ENCODE measurements around the gene APCDD1L.

Gene APCDD1L

DNA sequence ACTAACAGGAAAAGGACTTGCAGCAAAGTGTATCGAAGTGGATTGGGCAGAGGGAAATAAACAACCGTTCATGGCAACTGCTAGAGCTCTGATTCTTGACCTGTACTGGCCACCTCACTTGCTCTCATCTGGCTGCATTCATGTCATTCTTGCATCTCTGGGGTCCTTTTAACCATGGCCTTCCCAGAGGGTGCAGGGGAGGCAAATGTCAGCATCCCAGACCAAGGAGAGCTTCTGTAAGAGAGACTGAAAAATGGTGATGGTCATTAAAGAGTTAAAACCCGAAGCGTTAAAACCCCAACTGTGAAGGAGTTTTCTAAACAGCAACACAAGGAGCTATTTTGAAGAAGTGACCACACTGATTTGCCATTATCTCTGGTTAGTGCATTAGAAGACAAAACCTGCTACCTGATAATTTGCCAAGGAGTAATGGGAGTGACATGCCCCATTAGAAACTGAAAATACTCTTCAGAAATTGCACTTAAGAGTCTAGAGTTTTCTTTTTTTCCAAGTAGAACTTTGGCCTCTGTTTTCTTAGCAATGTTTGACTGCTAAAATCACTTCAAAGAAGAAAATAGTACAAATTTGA is 62.4 kb downstream of the APCDD1L start:
- in situ Hi-C loops (cut with MboI; ENCODE audit: low pct_unique_long_range_greater_than_20kb, low sequenced_read_pairs) = no loop called here
- no peak for DNase-seq

DNA sequence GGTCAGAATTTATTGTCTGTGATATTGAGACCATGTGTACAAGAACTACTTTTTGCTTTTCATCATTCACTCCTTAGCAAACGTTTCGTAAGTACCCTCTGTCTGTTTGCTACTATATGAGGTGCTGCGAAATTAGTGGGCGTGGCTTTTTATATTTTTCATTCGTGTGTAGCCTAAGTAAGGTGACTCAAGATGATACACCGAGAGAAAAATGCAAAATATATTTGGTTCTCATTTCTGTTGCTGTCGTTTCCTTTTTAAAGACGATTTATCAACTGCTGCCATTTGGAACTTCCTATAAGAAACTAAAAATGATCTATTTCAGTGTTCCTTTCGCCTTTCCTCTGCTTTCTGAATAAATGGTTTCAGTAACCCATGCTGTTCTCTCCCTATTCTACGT is 64.9 kb downstream of the APCDD1L start:
- no peak for DNase-seq
- in situ Hi-C loops (cut with MboI; ENCODE audit: low pct_unique_long_range_greater_than_20kb, low sequenced_read_pairs) = no loop called here

DNA sequence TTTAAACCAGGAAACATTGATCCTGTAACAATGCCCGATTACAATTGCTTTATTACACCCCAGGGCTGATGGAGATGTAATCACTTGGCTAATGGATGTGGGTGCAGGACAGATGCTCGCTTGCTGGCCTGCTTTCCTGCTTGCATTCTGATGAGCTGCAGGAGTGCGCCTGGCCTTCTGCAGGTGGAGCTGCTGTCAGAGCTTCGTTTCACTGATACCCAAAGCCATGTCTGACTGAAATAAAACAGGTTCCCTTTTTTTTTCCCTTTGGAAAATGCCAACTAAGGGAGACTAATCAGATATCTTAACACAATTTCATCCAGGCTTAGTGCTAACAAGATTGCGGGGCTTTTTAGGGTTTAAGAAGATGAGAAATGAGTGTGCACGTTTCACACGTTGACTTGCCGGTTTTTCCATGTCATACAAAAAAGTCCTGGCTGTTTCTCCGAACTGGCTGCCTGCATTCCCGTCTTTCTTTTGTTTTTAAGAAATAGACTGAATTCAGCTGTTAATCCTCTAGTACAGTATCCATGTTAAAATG is 65.4 kb downstream of the APCDD1L start:
- in situ Hi-C loops (cut with MboI; ENCODE audit: low pct_unique_long_range_greater_than_20kb, low sequenced_read_pairs) = no loop called here

DNA sequence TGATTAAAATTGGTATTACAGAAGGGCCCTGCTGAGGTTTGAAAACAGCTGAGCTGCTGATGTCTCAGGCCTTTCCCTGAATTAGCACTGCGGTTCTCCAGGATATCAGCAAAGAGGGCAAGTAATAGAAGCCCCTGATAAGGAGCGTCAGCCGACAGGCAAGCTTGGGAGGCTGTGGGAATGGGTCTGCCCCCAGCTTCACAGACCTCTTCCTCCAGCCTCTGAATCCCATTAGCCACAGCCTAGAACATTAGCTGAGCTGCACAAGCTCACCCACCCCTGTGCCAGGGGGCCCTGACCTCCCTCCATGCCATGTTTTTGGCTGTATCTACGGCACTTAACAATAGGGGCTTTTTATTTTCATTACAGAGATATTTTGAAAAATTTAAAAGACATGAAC is 66.2 kb downstream of the APCDD1L start:
- DNase-seq = no peak
- in situ Hi-C loops (cut with MboI; ENCODE audit: low pct_unique_long_range_greater_than_20kb, low sequenced_read_pairs) = no loop called here

More for the DNA sequence above, 65.4 kb downstream of the APCDD1L start:
- no peak for DNase-seq

DNA sequence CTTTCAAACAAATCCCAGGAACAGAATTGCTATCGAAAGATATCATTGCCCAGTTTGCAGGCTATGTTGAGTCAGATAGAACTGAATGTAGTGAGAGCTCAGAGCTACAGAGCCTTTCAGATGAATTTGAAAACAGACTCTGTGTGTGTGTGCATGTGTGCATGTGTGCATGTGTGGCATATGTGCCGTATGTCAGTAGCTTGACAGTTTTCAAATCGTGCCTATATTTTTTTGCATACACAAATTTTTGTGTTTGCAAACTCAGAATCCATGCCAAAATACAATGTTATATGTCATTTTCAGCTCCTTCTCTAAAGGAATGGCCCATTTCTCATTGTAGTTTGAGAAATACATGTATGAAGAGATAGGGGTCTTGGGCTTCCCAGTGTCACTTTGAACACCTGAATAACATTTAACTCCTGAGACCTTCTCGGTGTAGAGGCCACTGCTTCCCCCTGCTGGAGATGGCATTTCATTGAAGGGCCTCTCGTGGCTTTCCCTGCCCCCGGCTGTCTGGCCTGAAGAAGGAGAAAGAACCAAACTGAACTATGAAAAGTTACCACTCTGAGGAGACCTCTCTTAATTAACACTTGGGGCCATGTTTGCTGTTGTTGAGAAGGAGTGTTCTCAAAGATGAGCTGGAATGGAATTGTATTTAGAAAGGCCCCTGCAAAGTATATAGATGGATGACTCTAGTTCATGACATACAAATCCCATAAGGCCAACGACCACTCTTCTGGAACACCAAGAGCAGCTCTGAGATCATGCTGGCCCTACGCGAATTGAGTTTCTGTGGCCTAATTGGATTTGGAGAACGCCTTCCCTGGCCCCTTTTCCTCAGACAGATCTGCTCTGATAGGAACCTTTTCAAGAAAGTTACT is 67.4 kb downstream of the APCDD1L start:
- in situ Hi-C loops (cut with MboI; ENCODE audit: low pct_unique_long_range_greater_than_20kb, low sequenced_read_pairs) = no loop called here
- DNase-seq = peak; percentile 58

DNA sequence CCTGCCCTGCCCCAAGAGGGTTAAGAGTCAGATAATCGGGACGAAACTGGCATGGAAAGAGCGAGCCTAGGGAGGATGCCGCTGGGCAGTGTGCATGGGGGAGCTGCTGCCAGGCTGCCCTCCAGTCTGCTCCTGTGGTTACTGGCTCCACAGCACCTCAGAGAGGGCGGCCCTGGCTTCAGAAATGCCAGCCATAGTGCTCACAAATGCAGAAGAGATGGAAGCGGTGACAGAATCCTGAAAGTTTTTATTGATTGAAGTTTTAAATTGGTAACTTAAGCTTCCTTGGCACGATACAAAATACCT is 68.3 kb downstream of the APCDD1L start:
- DNase-seq = no peak
- in situ Hi-C loops (cut with MboI; ENCODE audit: low pct_unique_long_range_greater_than_20kb, low sequenced_read_pairs) = no loop called here

DNA sequence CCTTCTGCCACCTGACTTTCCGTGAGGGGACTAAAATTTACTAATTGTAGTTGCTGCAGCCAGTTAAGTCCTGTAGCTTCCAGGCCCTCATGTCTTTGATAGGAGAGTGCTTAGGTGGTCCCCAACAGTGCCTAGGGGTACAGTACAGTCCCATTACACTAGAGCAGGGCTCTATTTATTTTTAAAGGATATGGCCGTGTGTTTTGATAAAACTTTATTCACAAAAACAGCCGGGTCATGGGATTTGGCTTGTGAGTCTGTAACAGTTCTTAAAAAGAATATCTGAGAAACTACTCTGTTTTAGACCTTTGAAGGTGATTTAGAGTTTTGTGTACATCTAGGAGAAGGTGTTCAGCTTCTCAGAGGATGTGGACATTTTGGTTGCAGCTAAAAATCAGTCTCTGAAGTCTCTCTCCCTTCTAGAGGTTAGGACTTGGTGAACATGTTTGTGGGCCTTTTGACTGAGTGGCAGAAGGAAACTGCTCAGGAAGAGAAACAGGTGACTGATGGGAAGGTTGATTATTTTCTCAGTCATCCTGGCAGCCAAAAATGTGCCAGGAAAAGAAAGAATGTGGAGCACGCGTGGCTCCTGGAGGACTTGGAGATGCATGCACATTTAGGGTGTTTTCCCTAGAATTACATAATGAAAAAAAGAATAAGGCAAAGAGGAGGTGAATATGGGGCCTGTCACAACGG is 68.8 kb downstream of the APCDD1L start:
- no peak for DNase-seq
- in situ Hi-C loops (cut with MboI; ENCODE audit: low pct_unique_long_range_greater_than_20kb, low sequenced_read_pairs) = no loop called here

DNA sequence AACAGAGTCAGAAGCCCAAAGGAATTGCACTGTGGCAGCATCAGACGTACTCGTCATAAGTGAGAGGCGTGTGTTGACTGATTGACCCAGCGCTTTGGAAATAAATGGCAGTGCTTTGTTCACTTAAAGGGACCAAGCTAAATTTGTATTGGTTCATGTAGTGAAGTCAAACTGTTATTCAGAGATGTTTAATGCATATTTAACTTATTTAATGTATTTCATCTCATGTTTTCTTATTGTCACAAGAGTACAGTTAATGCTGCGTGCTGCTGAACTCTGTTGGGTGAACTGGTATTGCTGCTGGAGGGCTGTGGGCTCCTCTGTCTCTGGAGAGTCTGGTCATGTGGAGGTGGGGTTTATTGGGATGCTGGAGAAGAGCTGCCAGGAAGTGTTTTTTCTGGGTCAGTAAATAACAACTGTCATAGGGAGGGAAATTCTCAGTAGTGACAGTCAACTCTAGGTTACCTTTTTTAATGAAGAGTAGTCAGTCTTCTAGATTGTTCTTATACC is 70.4 kb downstream of the APCDD1L start:
- no peak for DNase-seq
- in situ Hi-C loops (cut with MboI; ENCODE audit: low pct_unique_long_range_greater_than_20kb, low sequenced_read_pairs) = no loop called here

DNA sequence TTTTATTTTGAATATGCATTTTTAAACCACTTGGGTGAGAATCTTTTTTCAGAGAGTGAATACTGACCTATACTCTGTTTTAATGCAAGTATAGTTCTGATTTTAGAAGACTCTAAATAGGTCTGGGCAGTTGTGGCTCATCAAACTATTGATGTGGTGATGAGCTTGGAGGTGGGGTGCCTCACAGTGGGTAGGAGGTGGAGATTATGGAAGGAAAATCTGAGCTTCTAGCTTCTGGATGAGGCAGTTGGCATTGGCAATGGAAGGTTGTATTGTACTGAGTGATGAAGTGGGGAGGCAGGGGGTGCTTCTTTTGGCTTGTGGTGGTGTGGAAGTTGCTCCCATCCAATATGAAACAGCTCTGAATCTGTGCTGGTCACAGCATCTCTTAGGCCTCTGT is 73.5 kb downstream of the APCDD1L start:
- in situ Hi-C loops (cut with MboI; ENCODE audit: low pct_unique_long_range_greater_than_20kb, low sequenced_read_pairs) = no loop called here
- no peak for DNase-seq

DNA sequence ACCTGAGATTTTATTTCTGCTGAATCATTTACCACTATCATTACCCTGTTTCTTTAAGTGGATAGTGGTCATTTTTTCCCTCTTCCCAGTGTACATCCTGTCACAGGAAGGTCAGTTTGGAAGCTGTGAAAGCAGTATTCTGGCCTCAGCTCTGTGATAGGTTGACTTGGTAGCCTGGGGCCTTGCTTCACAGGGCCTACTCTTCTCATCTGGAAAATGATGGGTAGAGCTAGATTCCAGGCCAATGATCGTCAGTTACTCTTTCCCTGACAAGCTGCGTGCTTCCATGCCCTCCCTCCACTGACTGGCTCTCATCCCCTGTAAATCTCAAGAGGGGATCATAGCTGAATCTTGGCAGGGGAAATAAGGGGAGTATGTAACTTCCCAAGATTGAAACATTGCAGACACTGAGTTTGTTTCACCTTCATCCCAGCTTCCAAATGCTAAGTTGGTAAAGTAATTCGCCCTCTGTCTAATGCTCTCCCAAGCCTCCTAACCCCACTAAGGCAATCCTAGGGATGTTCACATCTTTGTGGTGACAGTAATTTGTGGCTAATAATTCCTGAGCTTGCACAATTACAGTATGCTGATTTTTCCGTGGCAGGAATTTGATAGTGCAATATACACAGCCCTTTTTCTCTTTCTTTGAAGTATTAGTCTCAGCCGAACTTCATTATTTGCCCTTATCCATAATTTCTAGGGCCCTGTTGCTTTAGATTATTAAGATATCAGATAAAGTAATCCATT is 75.0 kb downstream of the APCDD1L start:
- DNase-seq = no peak
- in situ Hi-C loops (cut with MboI; ENCODE audit: low pct_unique_long_range_greater_than_20kb, low sequenced_read_pairs) = no loop called here

DNA sequence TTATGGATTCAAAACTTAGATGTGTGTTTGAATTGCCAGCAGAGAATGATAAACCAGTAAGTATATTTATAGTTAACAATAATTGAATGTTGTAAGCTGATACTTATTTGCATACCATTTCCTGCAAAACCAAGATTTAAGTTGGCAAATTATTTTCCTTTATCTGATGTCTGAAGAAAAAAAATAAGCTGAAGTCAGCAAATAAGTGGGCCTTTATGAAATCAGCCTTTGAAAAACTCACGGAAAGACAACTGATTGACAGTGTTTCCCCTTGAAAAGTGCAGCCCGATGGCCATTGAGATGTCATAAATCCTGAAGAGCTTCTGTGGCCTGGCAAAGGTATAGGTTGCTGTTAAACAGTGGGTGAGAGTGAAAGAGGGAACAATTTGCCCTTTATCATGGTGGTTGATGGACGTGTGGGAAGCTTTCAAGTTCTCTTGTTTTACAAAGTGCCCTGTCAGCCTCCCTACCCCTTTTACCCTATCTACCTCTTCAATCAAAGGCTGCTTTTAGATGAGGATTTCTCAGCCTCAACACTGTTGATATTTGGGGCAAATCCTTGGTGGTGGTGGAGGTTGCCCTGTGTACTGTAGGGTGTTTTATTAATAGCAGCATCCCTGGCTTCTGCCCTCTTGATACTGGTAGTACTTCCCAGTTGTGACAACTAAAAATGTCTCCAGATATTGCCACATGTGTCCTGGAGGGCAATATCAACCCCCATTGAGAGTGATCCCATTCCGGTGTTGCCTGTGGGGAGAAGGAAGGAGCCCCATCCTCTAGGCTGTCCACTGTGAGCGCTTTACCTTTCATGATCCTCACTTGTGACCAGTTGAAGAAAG is 76.0 kb downstream of the APCDD1L start:
- no peak for DNase-seq
- in situ Hi-C loops (cut with MboI; ENCODE audit: low pct_unique_long_range_greater_than_20kb, low sequenced_read_pairs) = no loop called here

DNA sequence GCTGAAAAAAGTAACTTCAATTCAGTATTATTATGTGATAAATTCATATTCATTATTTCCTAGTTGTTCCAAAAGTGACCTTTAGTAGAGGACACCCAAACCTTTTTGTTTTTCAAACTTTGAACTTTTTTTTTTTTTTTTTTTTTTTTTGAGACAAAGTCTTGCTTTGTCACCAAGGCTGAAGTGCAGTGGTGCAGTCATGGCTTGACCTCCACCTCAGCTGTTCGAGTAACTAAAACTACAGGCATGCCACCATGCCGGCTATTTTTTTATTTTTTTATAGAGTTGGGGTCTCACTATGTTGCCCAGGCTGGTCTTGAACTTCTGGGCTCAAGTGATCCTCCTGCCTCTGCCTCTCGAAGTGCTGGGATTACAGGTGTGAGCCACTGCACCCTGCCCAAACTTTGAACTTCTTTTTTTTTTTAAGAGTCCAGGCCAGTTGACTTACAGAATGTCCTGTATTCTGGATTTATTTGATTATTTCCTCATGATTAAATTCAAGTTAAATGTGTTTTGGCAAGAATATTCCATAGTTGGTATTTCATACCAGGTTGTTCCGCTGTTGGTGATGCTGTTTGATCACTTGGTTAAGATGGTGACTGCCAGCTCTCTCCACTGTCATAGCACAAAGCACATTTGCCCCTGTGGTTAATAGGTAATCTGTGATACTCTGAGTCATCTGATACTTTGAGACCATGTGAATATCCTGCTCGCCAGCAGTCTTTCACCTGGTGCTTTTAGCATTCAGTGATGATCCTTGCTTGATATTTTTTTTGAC is 78.1 kb downstream of the APCDD1L start:
- in situ Hi-C loops (cut with MboI; ENCODE audit: low pct_unique_long_range_greater_than_20kb, low sequenced_read_pairs) = no loop called here
- DNase-seq = no peak

DNA sequence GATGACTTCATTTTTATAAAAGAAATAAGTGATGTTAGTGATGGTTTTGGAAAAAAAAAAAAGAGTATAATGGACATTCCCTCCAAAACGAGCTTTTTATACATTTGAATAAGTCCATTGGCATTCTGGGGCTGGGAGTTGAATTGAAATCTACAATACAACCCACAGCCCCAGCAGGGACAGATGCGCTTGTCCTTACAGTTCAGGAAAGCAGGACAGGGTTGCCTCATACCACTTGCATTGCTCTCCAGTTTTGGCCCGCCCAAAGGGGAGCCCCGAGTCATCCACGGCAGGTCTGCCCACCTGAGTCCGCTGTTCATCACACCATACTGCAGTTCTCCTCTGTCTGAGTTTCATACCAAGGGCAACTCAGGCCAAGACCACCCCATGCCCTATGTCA is 80.0 kb downstream of the APCDD1L start:
- DNase-seq = no peak
- in situ Hi-C loops (cut with MboI; ENCODE audit: low pct_unique_long_range_greater_than_20kb, low sequenced_read_pairs) = no loop called here

DNA sequence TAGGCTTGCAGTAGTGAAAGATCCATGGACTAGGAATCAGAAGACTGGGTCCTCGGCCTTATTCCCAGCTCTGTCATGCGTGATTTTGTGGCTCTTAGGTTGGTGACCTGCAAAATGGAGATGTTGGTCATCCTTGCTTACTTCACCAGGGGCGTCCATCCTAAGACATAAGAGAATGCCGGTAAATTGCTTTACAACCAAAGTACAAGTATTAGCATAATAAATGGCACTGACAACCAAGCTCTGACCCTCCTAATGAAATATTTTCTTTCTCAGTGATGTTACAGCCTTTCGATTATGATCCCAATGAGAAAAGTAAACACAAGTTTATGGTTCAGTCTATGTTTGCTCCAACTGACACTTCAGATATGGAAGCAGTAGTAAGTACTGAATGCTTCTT is 80.9 kb downstream of the APCDD1L start:
- in situ Hi-C loops (cut with MboI; ENCODE audit: low pct_unique_long_range_greater_than_20kb, low sequenced_read_pairs) = no loop called here
- no peak for DNase-seq

DNA sequence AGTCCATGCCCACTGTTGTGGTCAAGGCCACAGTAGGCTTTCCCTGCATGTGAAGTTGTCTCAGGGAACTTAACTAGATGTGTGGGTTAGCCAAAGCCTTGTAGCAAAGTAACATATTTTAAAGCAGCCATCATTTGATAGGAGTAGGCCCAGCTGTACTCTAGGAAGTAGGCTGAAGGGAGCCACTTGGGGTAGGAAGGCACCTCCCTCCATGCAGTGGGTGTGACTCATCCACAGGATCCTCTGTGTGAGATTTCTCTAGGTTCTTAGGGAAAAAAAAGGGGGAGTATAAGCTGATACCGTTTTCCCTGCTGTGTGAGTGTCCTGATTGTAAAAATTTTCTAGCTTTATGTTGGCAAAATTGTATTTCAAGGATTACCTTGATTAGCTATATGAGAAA is 81.4 kb downstream of the APCDD1L start:
- in situ Hi-C loops (cut with MboI; ENCODE audit: low pct_unique_long_range_greater_than_20kb, low sequenced_read_pairs) = no loop called here
- no peak for DNase-seq

DNA sequence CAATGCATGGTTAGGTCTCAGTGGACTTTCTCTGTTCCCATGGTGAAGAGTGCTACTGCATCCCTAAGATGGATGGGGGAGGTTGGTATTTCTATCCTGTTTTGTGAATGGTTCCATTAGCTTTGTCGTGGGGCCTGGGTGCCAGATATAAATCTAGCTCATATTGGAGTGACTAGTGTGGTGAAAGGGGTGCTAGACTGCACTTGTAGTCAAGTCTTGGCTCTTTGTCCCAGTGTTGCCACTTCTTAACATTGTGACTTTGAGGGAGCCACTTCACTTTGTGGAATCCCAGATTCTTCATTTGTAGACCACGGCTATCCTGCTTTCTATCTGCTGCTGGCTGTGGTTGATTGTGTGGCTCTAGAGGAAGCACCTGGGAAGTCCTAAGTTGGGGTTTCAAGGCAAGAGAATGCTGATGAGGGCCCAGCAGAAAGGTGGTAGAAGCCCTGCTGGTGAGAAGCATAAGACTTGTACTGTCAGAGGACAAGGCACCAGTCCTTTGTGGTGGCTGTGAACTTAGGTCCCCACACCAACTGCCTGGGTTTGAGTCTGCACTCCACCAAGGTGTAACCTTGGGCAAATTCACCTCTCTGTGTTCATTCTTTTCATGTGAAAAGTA is 82.1 kb downstream of the APCDD1L start:
- in situ Hi-C loops (cut with MboI; ENCODE audit: low pct_unique_long_range_greater_than_20kb, low sequenced_read_pairs) = no loop called here

DNA sequence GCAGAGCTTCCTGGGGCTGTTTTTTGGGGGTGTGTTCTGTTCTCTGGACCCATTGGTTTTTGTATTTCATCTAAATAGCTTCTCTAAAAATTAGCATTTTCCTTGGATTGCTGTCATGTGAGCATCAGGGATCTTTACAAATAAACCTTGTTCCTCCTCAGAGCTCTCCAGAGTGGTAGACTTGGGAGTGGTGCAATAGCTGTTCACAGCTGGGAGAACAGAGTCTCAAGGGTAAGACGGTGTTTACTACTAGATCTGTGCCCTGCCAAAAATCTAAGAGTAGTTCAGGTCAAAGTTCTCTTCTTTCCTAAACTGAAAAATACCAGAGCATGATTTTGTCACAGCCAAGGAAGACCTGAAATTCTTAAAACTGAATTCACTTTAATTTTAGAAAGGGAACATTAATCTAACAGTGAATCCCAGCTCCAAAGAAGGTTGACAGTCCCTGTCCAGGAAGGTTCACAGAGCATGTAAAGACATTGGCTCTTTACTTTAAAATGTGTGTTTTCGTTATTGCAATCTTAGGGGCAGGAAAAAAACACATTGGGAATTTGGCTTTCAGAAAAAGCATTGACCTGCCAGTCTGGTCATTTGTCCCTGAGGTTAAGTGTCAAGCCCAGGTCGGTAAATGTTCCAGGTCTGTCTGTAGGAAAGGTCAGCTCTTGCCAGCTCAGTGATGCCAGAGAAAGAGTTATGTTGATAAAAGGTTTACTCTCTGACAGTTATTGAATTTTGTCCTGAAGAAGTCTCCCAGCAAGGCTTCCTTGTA is 82.8 kb downstream of the APCDD1L start:
- in situ Hi-C loops (cut with MboI; ENCODE audit: low pct_unique_long_range_greater_than_20kb, low sequenced_read_pairs) = no loop called here
- no peak for DNase-seq

More for the DNA sequence above, 82.1 kb downstream of the APCDD1L start:
- DNase-seq = peak; percentile 5
